HG03175 (cell line): ENCODE measurements around the gene ZNF691.
"Not testable (repeated sequence)": the region's sequence is repeated elsewhere in the genome, so short reads cannot be mapped to it uniquely, and the experiment has no call there.

ENCODE experiments used
- ATAC-seq: cut with Tn5 transposase; IDR thresholded peaks from one replicate; pipeline ENCODE4 v1.9.1; 2021; ENCODE audit warnings: mild to moderate bottlenecking, moderate library complexity; ENCODE audit not compliant: unreplicated experiment

ZNF691 gene

DNA sequence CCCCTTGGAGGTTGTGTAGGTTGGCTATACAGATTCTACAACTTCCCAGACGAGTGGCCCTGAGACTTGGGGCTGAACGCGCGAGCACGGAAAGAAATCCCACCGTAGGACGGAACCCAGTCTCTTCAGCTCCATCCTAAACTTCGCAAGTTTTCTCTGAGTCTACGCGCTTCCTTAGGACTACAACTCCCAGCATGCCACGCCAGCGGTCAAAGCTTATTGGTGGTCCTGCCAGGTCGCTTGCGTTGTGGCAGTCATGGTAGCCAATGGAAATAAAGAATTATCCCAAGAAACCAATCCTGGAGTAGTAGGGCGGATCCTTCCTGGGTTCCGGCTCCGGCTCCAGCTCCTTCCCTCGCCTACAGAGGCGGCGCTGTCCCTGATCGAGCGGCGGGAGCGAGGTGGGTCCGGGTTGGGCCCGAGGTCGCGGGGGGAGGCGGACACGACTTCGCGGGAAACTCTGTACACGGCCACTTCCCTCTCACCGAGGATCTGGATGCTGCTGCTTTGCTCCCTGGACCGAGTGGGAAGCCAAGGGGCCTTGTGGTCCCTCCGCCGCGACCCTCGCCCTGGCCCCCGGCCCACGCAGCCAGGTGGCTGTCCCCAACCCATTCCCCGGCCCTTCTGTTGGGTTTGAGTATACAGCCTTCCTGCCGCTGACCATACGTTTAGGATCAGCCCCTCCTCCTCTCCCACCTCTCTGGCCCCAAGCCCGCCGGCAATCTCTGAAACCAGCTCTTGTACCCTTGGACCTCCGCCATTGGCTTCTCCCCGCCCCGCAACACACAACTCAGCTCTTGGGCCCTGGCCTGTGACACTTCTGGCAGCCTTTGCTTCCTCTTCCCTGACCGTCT, at the start of gene ZNF691:
Gene ZNF691, plus strand, starts transcription at position 357 of the 854 bp plus-strand sequence. CDS start 3,046 bp downstream, outside the sequence.
- peak; percentile 93 for ATAC-seq

DNA sequence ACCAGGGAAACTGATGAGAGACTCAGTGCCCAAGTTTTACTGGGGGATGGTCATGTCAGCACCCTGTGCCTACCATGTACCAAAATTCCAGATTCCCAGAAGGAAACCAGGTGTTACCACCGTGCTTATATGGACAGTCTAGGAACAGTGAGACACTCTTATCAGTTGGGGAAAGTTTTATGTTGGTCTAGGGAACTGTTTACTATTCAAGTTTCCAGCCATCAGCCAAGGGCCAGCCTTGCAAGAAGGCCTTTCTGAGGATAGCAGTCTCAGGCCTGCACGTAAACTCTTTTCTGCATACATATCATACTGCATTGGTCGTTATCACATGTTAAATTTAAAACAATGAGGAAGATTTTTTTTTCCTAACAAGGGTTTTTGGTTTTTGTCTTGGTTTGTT, 49.0 kb upstream of the ZNF691 start:
- ATAC-seq = no peak

DNA sequence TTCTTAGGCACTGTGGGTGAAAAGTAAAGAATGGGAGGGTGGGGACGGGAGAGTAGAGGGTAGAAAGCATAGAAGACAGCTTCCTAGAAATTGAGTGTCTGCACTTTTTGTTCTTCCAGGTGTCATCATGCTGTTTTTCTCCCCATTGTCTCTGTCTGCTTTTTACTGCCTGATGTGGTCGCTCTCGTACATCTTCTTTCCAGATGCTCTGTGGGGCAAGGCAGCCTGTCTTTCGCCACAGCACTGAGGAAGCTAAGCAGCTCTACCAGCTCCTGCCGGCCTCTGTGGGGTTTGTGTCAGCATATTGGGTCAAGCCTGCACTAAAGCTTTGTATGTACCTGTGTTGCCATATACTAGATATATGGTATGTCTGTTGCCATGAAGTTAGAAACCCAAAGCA, 48.4 kb upstream of the ZNF691 start:
- ATAC-seq = no peak

GRCh38 chr1:42801832-42802473, 44.5 kb upstream of the ZNF691 start:
- no peak for ATAC-seq

- no peak for ATAC-seq
Measured at GRCh38 chr1:42806171-42806570, 40.2 kb upstream of the ZNF691 start.

- no peak for ATAC-seq
Measured at GRCh38 chr1:42806593-42806992, 39.8 kb upstream of the ZNF691 start.

DNA sequence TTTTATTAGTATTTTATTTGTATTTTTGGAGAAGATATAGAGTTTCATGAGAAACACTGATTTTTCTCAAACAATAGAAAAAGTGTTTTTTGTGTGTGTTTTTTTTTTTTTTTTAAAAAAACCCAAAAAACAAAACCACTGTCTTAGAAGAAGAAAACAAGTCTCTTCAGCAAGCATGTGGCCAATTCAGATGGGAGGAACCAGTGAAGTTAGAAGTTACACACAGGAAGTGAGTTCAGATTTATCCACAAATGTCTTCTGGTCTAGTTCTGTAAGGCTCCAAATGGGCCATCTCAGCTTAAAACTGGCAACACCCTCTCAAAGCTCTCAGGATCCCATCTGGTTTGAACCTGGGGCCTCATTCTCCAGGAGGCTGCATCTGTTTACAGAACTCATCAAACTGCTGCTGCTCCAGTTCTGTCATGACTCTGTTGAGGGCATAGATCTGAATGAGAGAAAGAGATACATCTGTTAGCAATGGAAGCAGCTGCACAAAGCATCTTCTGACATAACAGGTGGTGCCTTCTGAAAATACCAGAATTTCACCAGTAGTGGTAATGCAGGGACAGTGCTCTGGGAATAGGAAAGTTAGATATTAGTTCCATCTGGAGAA, 39.3 kb upstream of the ZNF691 start:
- no peak for ATAC-seq

GRCh38 chr1:42814815-42815214, 31.6 kb upstream of the ZNF691 start:
- ATAC-seq = not testable (repeated sequence)

GRCh38 chr1:42815941-42816584, 30.4 kb upstream of the ZNF691 start:
- no peak for ATAC-seq

DNA sequence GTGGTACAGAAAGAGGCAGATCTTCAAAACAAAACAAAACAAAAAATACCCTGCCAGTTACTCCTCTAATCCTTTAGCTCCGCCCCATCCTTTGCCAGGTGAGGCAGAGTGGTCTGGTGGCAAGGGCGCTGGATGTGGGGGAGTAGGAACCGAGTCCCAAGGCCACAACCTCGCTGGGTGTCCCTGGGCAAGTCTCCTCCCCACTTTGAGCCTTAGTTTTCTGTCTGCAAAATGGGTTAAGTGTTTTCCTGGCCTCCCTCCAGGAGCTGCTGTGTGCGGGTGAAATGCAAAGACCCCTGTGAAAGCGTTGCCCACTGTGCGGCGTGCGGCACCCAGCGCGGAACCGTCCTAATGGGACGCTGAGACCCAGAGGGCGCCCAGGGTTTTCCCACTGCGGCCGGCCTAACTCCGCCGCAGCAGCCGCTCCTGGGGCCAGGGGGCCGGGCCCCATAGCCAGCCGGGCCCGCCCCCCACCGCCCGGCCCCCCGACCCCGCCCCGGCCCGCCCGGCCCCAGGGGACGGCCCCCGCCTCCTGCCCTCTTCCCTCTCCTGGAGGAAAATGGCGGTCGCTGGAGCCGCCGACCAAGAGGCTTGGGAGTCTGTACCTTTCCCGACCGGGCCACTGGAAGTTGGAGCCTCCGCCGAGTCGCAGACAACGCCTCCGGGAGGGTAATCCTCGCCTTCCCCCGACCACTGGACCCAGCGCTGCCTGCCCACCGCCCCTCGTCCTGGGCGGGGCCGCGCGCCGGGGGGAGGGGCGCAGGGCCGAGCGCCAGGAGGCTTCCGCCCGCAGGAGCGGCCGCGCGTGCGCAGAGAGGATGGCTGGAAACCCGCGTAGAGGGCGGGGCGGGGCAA, 29.6 kb upstream of the ZNF691 start, which contains the start of the genes ERMAP and SVBP:
Gene ERMAP, plus strand, starts transcription at position 538 of the 855 bp plus-strand sequence. CDS start 13,327 bp downstream, outside the sequence.
Gene SVBP, minus strand, starts transcription at position 813 of the 855 bp plus-strand sequence. CDS start 853 bp downstream, outside the sequence.
- ATAC-seq = peak; percentile 82

GRCh38 chr1:42817440-42817767, 29.0 kb upstream of the ZNF691 start:
- ATAC-seq = no peak

GRCh38 chr1:42817976-42818375, 28.4 kb upstream of the ZNF691 start:
- no peak for ATAC-seq

DNA sequence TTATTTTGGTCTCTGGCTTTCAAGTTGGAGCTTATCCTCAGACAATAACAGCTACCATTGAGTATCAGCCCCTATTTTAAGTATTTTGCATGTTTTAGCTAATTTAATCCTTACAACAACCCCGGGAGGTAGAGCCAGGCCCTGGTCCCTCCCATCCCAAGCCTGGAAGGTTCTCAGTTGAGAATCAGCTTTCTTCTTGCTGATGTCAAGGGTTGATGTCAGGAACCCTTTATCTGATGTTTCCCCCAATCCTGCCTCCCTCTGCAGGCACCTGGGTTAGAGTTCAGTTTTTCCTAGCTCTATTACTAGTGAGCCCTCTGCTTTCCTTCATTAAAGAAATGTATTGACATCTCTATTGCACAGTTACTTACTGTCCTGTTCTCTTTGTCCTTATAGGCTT, 25.6 kb upstream of the ZNF691 start:
- no peak for ATAC-seq

DNA sequence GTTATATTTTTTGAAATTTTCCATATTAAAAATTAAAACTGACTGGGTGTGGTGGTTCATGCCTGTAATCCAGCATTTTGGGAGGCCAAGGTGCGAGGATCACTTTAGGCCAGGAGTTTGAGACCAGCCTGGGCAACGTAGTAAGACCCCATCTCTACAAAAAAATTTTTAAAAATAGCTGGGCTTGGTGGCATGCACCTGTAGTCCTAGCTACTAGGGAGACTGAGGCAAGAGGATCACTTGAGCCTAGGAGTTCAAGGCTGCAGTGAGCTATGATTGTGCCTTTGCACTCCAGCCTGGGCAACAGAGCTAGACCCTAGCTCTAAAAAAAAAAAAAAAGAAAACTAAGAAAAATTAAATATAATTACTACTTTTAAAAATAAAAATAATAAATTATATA, 24.7 kb upstream of the ZNF691 start:
- ATAC-seq = no peak

GRCh38 chr1:42822800-42823392, 23.5 kb upstream of the ZNF691 start:
- ATAC-seq = no peak

DNA sequence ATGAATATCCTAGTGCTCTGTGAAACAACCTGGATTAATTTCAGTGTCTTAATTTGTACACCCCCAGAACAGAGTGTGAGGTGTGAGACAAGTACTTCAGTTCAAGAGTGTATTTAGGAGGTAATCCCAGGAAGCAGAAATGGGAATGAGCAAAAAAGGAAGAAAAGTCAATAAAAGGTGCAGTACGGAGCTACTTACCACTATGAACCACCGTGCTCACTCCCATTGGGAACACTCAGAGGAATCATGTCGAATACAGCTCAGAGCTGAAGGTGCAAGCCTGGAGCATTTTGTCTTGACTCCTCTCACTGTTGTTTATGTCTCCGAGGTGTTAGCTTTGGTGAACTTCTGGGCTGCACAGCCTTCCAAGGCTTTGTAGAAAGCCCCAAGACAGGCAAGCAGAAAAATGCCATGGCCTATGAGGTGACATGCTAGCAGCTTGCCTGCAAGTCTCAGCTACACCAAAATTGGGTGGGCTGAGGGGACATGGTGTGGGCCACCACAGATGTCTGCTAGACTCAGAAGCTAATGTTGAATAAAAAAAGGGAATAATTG, 21.9 kb upstream of the ZNF691 start:
- no peak for ATAC-seq

GRCh38 chr1:42825036-42825851, 21.2 kb upstream of the ZNF691 start:
- no peak for ATAC-seq

DNA sequence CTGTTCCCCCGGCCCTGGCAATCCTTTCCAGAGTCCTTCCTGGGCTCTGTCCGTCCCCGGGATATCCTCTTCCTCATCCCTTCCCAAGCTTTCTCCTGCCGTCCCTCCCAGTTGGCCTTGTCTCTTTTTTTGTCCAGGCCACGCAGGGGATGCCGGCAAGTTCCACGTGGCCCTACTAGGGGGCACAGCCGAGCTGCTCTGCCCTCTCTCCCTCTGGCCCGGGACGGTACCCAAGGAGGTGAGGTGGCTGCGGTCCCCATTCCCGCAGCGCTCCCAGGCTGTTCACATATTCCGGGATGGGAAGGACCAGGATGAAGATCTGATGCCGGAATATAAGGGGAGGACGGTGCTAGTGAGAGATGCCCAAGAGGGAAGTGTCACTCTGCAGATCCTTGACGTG, 15.8 kb upstream of the ZNF691 start:
- ATAC-seq = no peak

DNA sequence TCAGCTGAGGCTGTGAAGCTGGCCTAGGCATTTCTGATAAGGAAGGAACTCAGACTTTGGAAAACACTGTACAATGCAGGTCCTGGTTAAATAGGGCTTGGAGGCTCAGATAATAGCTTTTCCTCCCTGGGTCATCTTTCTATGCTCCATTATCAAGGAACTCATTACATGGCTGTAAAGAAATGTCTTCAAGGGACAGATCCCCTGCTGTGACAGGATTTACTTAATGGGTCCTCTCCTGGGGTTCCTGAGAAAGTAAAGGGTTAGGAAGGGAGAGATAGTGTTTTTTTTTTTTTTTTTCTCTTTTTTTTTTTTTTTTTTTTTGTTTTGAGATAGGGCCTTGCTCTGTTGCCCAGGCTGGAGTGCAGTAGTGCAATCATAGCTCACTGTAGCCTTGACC, 15.1 kb upstream of the ZNF691 start:
- no peak for ATAC-seq
